CD14-positive monocyte (primary cell): ENCODE data around the gene FGFR3. TPM values are rescaled to one million over a fixed set of nuclear protein-coding genes. Genes with fewer than 3 reads are reported as not detected.

Experiments
- DNase-seq, 3 donors: peaks; one replicate each; pipeline ENCODE4 v3.0.0-alpha.2; 2011 to 2022
- H2AFZ ChIP-seq: 2 replicates; pipeline ENCODE4 v1.6.0; 2012; ENCODE audit warnings: mild to moderate bottlenecking, low read depth, low read length, inconsistent platforms; ENCODE audit not compliant: insufficient read depth, poor library complexity, severe bottlenecking
- H3K27ac ChIP-seq, 2 donors: 1 replicate in 1 of 2; 2 replicates in 1 of 2; pipeline ENCODE4 v1.5.1; 2012 to 2013; ENCODE audit warnings: low read length in 2 of 2, control low read depth in 1 of 2, inconsistent platforms in 1 of 2, low read depth in 1 of 2, mild to moderate bottlenecking in 1 of 2
- H3K27me3 ChIP-seq, 2 donors: one replicate each; pipeline versions ENCODE4 v1.6.0 to v1.6.1; 2011 to 2013; ENCODE audit warnings: low read length in 2 of 2; ENCODE audit not compliant: control insufficient read depth in 2 of 2, insufficient read depth in 2 of 2
- H3K36me3 ChIP-seq, 2 donors: replicated peaks in 1 of 2; 1 replicate in 1 of 2; 2 replicates in 1 of 2; pipeline versions ENCODE4 v1.5.1 to v1.6.1; 2012 to 2013; ENCODE audit warnings: low read length in 2 of 2, control low read depth in 1 of 2, inconsistent platforms in 1 of 2, mild to moderate bottlenecking in 1 of 2; ENCODE audit not compliant: insufficient read depth in 2 of 2, control insufficient read depth in 1 of 2
- H3K4me1 ChIP-seq, 2 donors: 1 replicate in 1 of 2; 2 replicates in 1 of 2; pipeline versions ENCODE4 v1.5.1 to v1.6.1; 2012 to 2013; ENCODE audit warnings: low read length in 2 of 2, control low read depth in 1 of 2, inconsistent platforms in 1 of 2, mild to moderate bottlenecking in 1 of 2, moderate library complexity in 1 of 2; ENCODE audit not compliant: insufficient read depth in 2 of 2, control insufficient read depth in 1 of 2
- H3K4me2 ChIP-seq: replicated peaks from 2 replicates; pipeline ENCODE3; 2012; ENCODE audit warnings: low read length, moderate library complexity, mild to moderate bottlenecking; ENCODE audit not compliant: poor library complexity, severe bottlenecking; ENCODE audit errors: extremely low read depth
- H3K4me3 ChIP-seq, 3 experiments: fragments of 200-600 bp in 1 of 3; sonication (generic) in 1 of 3; replicated peaks in 1 of 3; 1 replicate in 2 of 3; 2 replicates in 1 of 3; pipeline ENCODE4 v1.5.1; 2011 to 2013; ENCODE audit warnings: low read length in 3 of 3, mild to moderate bottlenecking in 3 of 3, control low read depth in 2 of 3, low read depth in 2 of 3, inconsistent platforms in 1 of 3, moderate library complexity in 1 of 3
- H3K79me2 ChIP-seq: 2 replicates; pipeline ENCODE4 v1.6.0; 2012; ENCODE audit warnings: mild to moderate bottlenecking, control low read depth, inconsistent platforms, low read length, moderate library complexity; ENCODE audit not compliant: insufficient read depth
- H3K9ac ChIP-seq: 2 replicates; pipeline ENCODE4 v1.6.0; 2017; ENCODE audit warnings: low read length, mild to moderate bottlenecking; ENCODE audit not compliant: insufficient read depth, poor library complexity, severe bottlenecking
- H3K9me3 ChIP-seq, 2 donors: replicated peaks in 1 of 2; 1 replicate in 1 of 2; 2 replicates in 1 of 2; pipeline versions ENCODE4 v1.5.1 to v1.6.1; 2012 to 2013; ENCODE audit warnings: low read length in 2 of 2, control low read depth in 1 of 2; ENCODE audit not compliant: control insufficient read depth in 1 of 2, insufficient read depth in 1 of 2
- H4K20me1 ChIP-seq: 2 replicates; pipeline ENCODE4 v1.6.0; 2012; ENCODE audit warnings: mild to moderate bottlenecking, low read length, control low read depth, moderate library complexity; ENCODE audit not compliant: insufficient read depth
- H3K27ac Mint-ChIP-seq, 7 donors: one replicate each; pipeline ENCODE4 v1.8.0; 2020; ENCODE audit warnings: mild to moderate bottlenecking in 7 of 7, mixed read lengths in 7 of 7, moderate library complexity in 6 of 7, inconsistent platforms in 2 of 7
- H3K27me3 Mint-ChIP-seq, 3 donors: one replicate each; pipeline ENCODE4 v1.8.0; 2021 to 2022; ENCODE audit warnings: low read depth in 3 of 3, mild to moderate bottlenecking in 3 of 3, mixed read lengths in 3 of 3, moderate library complexity in 3 of 3, inconsistent platforms in 1 of 3
- H3K36me3 Mint-ChIP-seq, 2 donors: one replicate each; pipeline ENCODE4 v1.8.0; 2020; ENCODE audit warnings: mixed read lengths in 2 of 2, inconsistent platforms in 1 of 2, mild to moderate bottlenecking in 1 of 2
- H3K4me1 Mint-ChIP-seq: one replicate; pipeline ENCODE4 v1.8.0; 2020; ENCODE audit warnings: mild to moderate bottlenecking, mixed read lengths
- H3K4me3 Mint-ChIP-seq, 2 donors: one replicate each; pipeline ENCODE4 v1.8.0; 2020; ENCODE audit warnings: mild to moderate bottlenecking in 2 of 2, mixed read lengths in 2 of 2, moderate library complexity in 1 of 2
- H3K9me3 Mint-ChIP-seq, 7 donors: one replicate each; pipeline ENCODE4 v1.8.0; 2020 to 2022; ENCODE audit warnings: mixed read lengths in 7 of 7, mild to moderate bottlenecking in 6 of 7, moderate library complexity in 6 of 7, inconsistent platforms in 2 of 7
- CTCF ChIP-seq: fragments of 200-600 bp; IDR thresholded peaks from one replicate; pipeline ENCODE4 v1.8.0; 2022; ENCODE audit warnings: antibody characterized with exemption, mild to moderate bottlenecking
- WGBS: methylation state at CpG from one replicate; pipeline ENCODE4 v1.1.5; 2013; ENCODE audit warnings: missing lambda C conversion rate; ENCODE audit not compliant: insufficient coverage; 5-methylcytosine and 5-hydroxymethylcytosine counted together
- intact Hi-C, 2 donors: fragments of 100-400 bp; cut with micrococcal nuclease; formaldehyde crosslinking; loops; one replicate each; pipeline versions ENCODE4 v1.15.0 to v1.15.1; 2023
- polyA plus RNA-seq, 3 donors: library from polyadenylated mRNA; depleted of rRNA in 1 of 3; unstranded in 2 of 3; stranded (reverse) in 1 of 3; fragments of 300-500 nt in 2 of 3; fragments of >200 nt in 1 of 3; fragmentation: Illumina TruSeq in 2 of 3; gene quantifications; 1 replicate in 2 of 3; 2 replicates in 1 of 3; pipeline ENCODE4 v1.2.3, GENCODE V29; 2012 to 2021

FGFR3 gene
- polyA plus RNA-seq, 3 donors: 0.07 TPM; not detected in 2

DNA sequence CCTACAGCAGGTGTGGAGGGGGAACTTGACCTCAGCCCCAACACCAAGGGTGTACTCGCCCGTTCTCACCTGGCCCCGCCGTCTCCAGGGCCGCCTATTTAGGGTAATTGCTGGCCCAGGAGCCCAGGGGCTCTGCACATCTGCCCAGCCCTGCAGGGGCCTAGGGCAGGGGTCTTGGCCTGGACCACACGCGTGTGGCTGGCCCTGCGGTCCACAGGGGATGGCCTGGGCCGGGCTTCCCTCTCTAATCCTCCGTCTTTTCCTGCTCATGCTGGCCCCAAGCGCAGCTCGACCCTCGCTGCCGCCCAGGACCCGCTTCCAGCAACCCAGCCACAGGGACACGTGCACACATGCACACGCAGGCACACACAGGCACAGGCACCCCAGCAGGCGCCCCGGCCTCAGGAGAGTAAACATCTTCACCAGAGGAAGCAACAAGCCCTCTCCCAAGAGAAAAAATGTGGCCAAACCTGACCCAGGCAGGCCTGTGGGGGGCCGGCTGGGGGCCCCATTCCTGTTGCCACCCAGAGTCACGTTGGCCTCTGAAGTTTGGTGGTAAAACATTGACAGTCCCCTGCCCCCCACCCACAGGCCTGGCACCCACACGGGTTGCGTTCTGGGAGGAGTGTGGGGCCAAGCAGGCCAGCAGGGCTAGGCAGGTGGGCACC lies 24.6 kb upstream of the FGFR3 start:
- Histone ChIP-seq H3K79me2 (no peaks in the 10 kb centered on the region), H3K27me3 (peaks cover 3 to 48% of the 10 kb centered on the region in 2 donors), H3K36me3 (no peaks in the 10 kb centered on the region), H2AFZ (no peak overlapping the region), H3K9ac (no peak overlapping the region), H3K4me3 (no peak overlapping the region), H4K20me1 (no peaks in the 10 kb centered on the region), H3K4me2 (no peak overlapping the region), H3K27ac (no peak overlapping the region), H3K4me1 (no peaks in the 10 kb centered on the region), H3K9me3 (no peaks in the 10 kb centered on the region)
- 66% methylated on average over 16 of the region's 23 CpGs for WGBS
- Mint-ChIP-seq H3K9me3 (peaks cover 0 to 3% (median 0%) of the 10 kb centered on the region in 7 donors), H3K27ac (no peak overlapping the region), H3K36me3 (no peaks in the 10 kb centered on the region), H3K27me3 (peaks cover 24 to 71% (median 33%) of the 10 kb centered on the region in 3 donors), H3K4me1 (peaks cover 1% of the 10 kb centered on the region), H3K4me3 (peak overlapping the region in 1 of 2 donors; percentile 78)
- no peak for TF ChIP-seq CTCF
- DNase-seq: no peak
- intact Hi-C loops: no loop called here

GRCh38 chr4:1769692-1770091 lies 23.4 kb upstream of the FGFR3 start:
- Histone ChIP-seq H3K27ac (no peak overlapping the region), H3K36me3 (no peaks in the 10 kb centered on the region), H3K4me1 (no peaks in the 10 kb centered on the region), H2AFZ (no peak overlapping the region), H3K4me3 (no peak overlapping the region), H3K79me2 (no peaks in the 10 kb centered on the region), H3K9ac (no peak overlapping the region), H3K27me3 (peaks cover 3 to 39% of the 10 kb centered on the region in 2 donors), H3K9me3 (no peaks in the 10 kb centered on the region), H4K20me1 (no peaks in the 10 kb centered on the region), H3K4me2 (no peak overlapping the region)
- no peak overlapping the region for H3K27ac Mint-ChIP-seq
- no peak overlapping the region for H3K4me3 Mint-ChIP-seq
- TF ChIP-seq CTCF: no peak
- no peak for DNase-seq
- no peaks in the 10 kb centered on the region for H3K36me3 Mint-ChIP-seq
- H3K27me3 Mint-ChIP-seq: peaks cover 15 to 59% (median 23%) of the 10 kb centered on the region in 3 donors
- WGBS: 85% methylated on average over 6 of the region's 6 CpGs
- intact Hi-C loops: no loop called here
- no peaks in the 10 kb centered on the region for H3K4me1 Mint-ChIP-seq
- peaks cover 0 to 3% (median 0%) of the 10 kb centered on the region in 7 donors for H3K9me3 Mint-ChIP-seq
